Measurements from ENCODE around the gene OR5B3.

GRCh38 chr11:58358969-58359368 is 47.7 kb downstream of the OR5B3 start, which contains the start of gene OR5B17:
- TF ChIP-seq CTCF (IDR thresholded peaks at IDR 0.05 in 4 of 5, conservative IDR thresholded peaks at IDR 0.05 in 1 of 5) (no peak), POLR2A (IDR thresholded peaks at IDR 0.05) (no peak)

Data from gastrocnemius medialis (tissue), 4 donors.